Spleen (tissue), 11 donors: ENCODE results near the gene SYNE2. TPM values are rescaled to one million over a fixed set of nuclear protein-coding genes. Genes with fewer than 3 reads are reported as not detected.

Experiments
- DNase-seq: peaks from one replicate; pipeline ENCODE4 v3.0.0-alpha.2; 2020
- H3K27ac ChIP-seq, 8 donors: fragments of 200-600 bp; sonication (generic) in 7 of 8; 1 replicate in 4 of 8; 2 replicates in 4 of 8; pipeline versions ENCODE4 v1.5.0 to v1.8.0; 2016 to 2021; ENCODE audit warnings: inconsistent platforms in 4 of 8, mild to moderate bottlenecking in 4 of 8, moderate library complexity in 1 of 8
- H3K27me3 ChIP-seq, 7 donors: fragments of 200-600 bp; sonication (generic) in 6 of 7; replicated peaks in 1 of 7; 1 replicate in 4 of 7; 2 replicates in 3 of 7; pipeline versions ENCODE4 v1.5.0 to v1.8.0; 2016 to 2021; ENCODE audit warnings: inconsistent platforms in 3 of 7, mild to moderate bottlenecking in 1 of 7
- H3K36me3 ChIP-seq, 6 donors: fragments of 200-600 bp; sonication (generic) in 5 of 6; 1 replicate in 4 of 6; 2 replicates in 2 of 6; pipeline versions ENCODE4 v1.5.0 to v1.8.0; 2016 to 2021; ENCODE audit warnings: inconsistent platforms in 2 of 6
- H3K4me1 ChIP-seq, 6 donors: fragments of 200-600 bp; sonication (generic) in 5 of 6; 1 replicate in 3 of 6; 2 replicates in 3 of 6; pipeline versions ENCODE4 v1.5.0 to v1.8.0; 2016 to 2021; ENCODE audit warnings: inconsistent platforms in 3 of 6
- H3K4me3 ChIP-seq, 8 donors: fragments of 200-600 bp; sonication (generic) in 7 of 8; 1 replicate in 4 of 8; 2 replicates in 4 of 8; pipeline versions ENCODE4 v1.5.0 to v1.8.0; 2016 to 2021; ENCODE audit warnings: inconsistent platforms in 4 of 8, mild to moderate bottlenecking in 4 of 8, moderate library complexity in 2 of 8
- H3K9me3 ChIP-seq, 8 donors: fragments of 200-600 bp; sonication (generic) in 7 of 8; 1 replicate in 4 of 8; 2 replicates in 4 of 8; pipeline versions ENCODE4 v1.5.0 to v1.8.0; 2016 to 2021; ENCODE audit warnings: inconsistent platforms in 4 of 8
- CTCF ChIP-seq, 11 experiments: fragments of 200-600 bp in 7 of 11; fragments of 450-650 bp in 4 of 11; sonication (generic) in 4 of 11; IDR thresholded peaks in 8 of 11; conservative IDR thresholded peaks in 3 of 11; 1 replicate in 7 of 11; 2 replicates in 4 of 11; pipeline versions ENCODE4 v1.4.0 to v1.8.0; 2016 to 2021; ENCODE audit warnings: antibody characterized with exemption in 11 of 11, inconsistent platforms in 4 of 11, mild to moderate bottlenecking in 1 of 11
- POLR2A ChIP-seq, 3 donors: fragments of 450-650 bp; IDR thresholded peaks; one replicate each; pipeline ENCODE4 v1.5.1; 2017; ENCODE audit warnings: antibody characterized with exemption in 3 of 3, mild to moderate bottlenecking in 1 of 3
- POLR2AphosphoS5 ChIP-seq, 3 donors: sonication (generic); formaldehyde crosslinking; IDR thresholded peaks; one replicate each; pipeline ENCODE4 v1.5.1; 2017; ENCODE audit warnings: antibody characterized with exemption in 3 of 3
- WGBS, 5 donors: extraction: QIAGEN DNeasy Blood & Tissue Kit in 3 of 5; methylation state at CpG; one replicate each; pipeline versions ENCODE4 v1.1.5 to v1.1.7; 2013 to 2018; 5-methylcytosine and 5-hydroxymethylcytosine counted together
- intact Hi-C: fragments of 100-400 bp; cut with DNase I; formaldehyde crosslinking; loops from one replicate; pipeline ENCODE4 v1.15.0; 2023; ENCODE audit warnings: low total_unique reads
- polyA plus RNA-seq, 3 donors: library from polyadenylated mRNA; stranded (reverse); fragments of 200-250 nt; gene quantifications; one replicate each; pipeline ENCODE4 v1.2.1, GENCODE V29; 2013
- total RNA-seq, 7 donors: library from RNA; depleted of rRNA in 3 of 7; stranded (reverse); fragments of >200 nt in 3 of 7; fragmentation: NEBNext Ultra II Directional in 4 of 7; extraction: Animal tissue kit (Norgen Biotek cat#: 25700) in 4 of 7; gene quantifications; one replicate each; pipeline versions ENCODE4 v1.1.0 to v1.2.1, GENCODE V29; 2016 to 2021
- donor health status: healthy with polysubstance abuse.
- donor health status: DM: no; HTN: no; CAD: no; lungs with moderate emphysema.
- donor health status: DM: no; HTN: no; CAD: no.
- donor health status: Bipolar disorder and iron deficiency.
- donor health status: healthy.
- donor health status: DM: no; HTN: no; CAD: no.
- donor health status: DM: yes; HTN: yes; CAD: no.

SYNE2 gene
- total and polyA plus RNA-seq, 10 donors = 16.0 to 173 (median 147) TPM

GRCh38 chr14:63952053-63952932 is 99.5 kb downstream of the SYNE2 start:
- WGBS, 5 donors = 80 to 86% (median 83%) methylated on average over 6 of the region's 6 CpGs
- Histone ChIP-seq H3K9me3 (no peaks in the 10 kb centered on the region), H3K36me3 (peaks cover 0 to 68% (median 26%) of the 10 kb centered on the region in 6 donors), H3K4me3 (no peak overlapping the region), H3K27ac (peak overlapping the region in 7 of 8 donors; percentile 4 to 62 (median 44)), H3K4me1 (peaks cover 0 to 23% (median 8%) of the 10 kb centered on the region in 6 donors), H3K27me3 (no peaks in the 10 kb centered on the region)
- intact Hi-C loops = loop anchor here (10.0 kb wide), 1 partner anchor 97 kb away; the partner anchor contains the start of gene SYNE2
- no peak for TF ChIP-seq POLR2A (IDR thresholded peaks at IDR 0.05)
- no peak for TF ChIP-seq POLR2AphosphoS5 (IDR thresholded peaks at IDR 0.05)
- no peak for TF ChIP-seq CTCF (IDR thresholded peaks at IDR 0.05 in 8 of 11, conservative IDR thresholded peaks at IDR 0.05 in 3 of 11)
- no peak for DNase-seq

- TF ChIP-seq POLR2AphosphoS5 (IDR thresholded peaks at IDR 0.05) (no peak), CTCF (IDR thresholded peaks at IDR 0.05 in 8 of 11, conservative IDR thresholded peaks at IDR 0.05 in 3 of 11) (no peak), POLR2A (IDR thresholded peaks at IDR 0.05) (no peak)
Measured at GRCh38 chr14:63952933-63953437, 100.2 kb downstream of the SYNE2 start.

GRCh38 chr14:63956326-63956725 is 103.5 kb downstream of the SYNE2 start:
- Histone ChIP-seq H3K36me3 (peaks cover 0 to 45% (median 8%) of the 10 kb centered on the region in 6 donors), H3K27ac (no peak overlapping the region)
- intact Hi-C loops = loop anchor here (10.0 kb wide), 1 partner anchor 102 kb away; the partner anchor contains the start of gene SYNE2

More at GRCh38 chr14:63952933-63953437, 100.2 kb downstream of the SYNE2 start:
- Histone ChIP-seq H3K36me3 (peaks cover 0 to 69% (median 26%) of the 10 kb centered on the region in 6 donors), H3K27ac (peak overlapping the region in 7 of 8 donors; percentile 6 to 62 (median 39)), H3K27me3 (no peaks in the 10 kb centered on the region), H3K4me1 (peaks cover 0 to 23% (median 8%) of the 10 kb centered on the region in 6 donors), H3K9me3 (no peaks in the 10 kb centered on the region), H3K4me3 (no peak overlapping the region)
- 71 to 93% (median 85%) methylated on average over 2 of the region's 2 CpGs for WGBS, 5 donors
- no peak for DNase-seq
- intact Hi-C loops = loop anchor here (10.0 kb wide), 1 partner anchor 98 kb away; the partner anchor contains the start of gene SYNE2

More at GRCh38 chr14:63956326-63956725, 103.5 kb downstream of the SYNE2 start:
- H3K4me3 ChIP-seq = no peak overlapping the region
- H3K27me3 ChIP-seq = no peaks in the 10 kb centered on the region
- H3K9me3 ChIP-seq = no peaks in the 10 kb centered on the region
- TF ChIP-seq POLR2A (IDR thresholded peaks at IDR 0.05) (no peak), CTCF (IDR thresholded peaks at IDR 0.05 in 8 of 11, conservative IDR thresholded peaks at IDR 0.05 in 3 of 11) (no peak), POLR2AphosphoS5 (IDR thresholded peaks at IDR 0.05) (no peak)
- peaks cover 0 to 23% (median 8%) of the 10 kb centered on the region in 6 donors for H3K4me1 ChIP-seq
- DNase-seq = no peak
